ENCODE measurements around the gene INS. TPM values are rescaled to one million over a fixed set of nuclear protein-coding genes. Genes with fewer than 3 reads are reported as not detected.
A peak's percentile ranks its signal among the peaks of the same experiment; 100 is the strongest.

Gene INS
- total RNA-seq, 1 experiment from 2014 or later, result not detected

DNA sequence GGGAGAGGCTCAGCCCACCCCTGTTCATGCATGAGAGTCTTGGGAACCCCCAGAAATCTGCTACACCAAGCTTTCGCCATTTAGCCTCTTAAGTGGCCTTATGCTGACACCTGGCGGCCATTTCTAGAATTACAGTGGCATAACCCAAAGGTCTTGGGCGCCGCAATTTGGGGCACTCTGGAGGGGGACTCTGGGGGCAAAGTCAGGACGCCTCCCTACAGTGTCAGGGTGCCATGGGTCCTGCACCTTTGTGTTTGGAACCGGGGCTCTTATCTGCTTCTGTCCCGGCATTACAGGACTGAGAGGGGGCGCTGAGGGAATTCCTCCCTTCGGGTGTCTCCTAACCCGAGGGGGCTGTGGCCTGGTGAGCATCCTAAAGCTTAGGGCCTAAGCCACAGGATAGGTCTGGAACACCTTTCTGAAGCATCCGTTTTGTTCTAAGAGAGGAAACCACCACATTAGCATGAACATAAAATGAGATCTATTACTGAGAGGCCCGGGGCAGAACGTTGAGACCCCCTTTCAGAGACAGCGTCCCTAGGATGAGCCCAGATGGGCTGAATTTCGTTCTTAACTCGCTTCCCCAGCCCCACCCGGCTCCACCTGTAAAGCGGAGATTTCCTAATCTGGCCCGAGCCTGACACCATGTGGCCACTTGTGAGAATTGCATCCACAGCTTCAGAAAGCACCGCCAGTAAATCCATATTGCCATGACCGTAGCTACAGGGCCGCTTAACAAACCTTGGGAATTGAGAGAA is 9.3 kb downstream of the INS start:
- TF ChIP-seq, protein P1, sequence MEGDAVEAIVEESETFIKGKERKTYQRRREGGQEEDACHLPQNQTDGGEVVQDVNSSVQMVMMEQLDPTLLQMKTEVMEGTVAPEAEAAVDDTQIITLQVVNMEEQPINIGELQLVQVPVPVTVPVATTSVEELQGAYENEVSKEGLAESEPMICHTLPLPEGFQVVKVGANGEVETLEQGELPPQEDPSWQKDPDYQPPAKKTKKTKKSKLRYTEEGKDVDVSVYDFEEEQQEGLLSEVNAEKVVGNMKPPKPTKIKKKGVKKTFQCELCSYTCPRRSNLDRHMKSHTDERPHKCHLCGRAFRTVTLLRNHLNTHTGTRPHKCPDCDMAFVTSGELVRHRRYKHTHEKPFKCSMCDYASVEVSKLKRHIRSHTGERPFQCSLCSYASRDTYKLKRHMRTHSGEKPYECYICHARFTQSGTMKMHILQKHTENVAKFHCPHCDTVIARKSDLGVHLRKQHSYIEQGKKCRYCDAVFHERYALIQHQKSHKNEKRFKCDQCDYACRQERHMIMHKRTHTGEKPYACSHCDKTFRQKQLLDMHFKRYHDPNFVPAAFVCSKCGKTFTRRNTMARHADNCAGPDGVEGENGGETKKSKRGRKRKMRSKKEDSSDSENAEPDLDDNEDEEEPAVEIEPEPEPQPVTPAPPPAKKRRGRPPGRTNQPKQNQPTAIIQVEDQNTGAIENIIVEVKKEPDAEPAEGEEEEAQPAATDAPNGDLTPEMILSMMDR (conservative IDR thresholded peaks at IDR 0.05; ENCODE audit: low read depth, low read length), result peak; percentile 67
- TF ChIP-seq EZH2 (IDR thresholded peaks at IDR 0.05; ENCODE audit: borderline replicate concordance, low read depth, low read length, poor library complexity, severe bottlenecking), result no peak
- BruUV-seq (replicated peaks), result no TSS peak
- DNase-seq (ENCODE audit: low spot score), result peak; percentile 76
- no peaks in the 10 kb centered on the region for H3K36me3 ChIP-seq (ENCODE audit: insufficient read depth, low read length, poor library complexity, severe bottlenecking)
- H3K27ac ChIP-seq (ENCODE audit: low read depth, low read length, poor library complexity, severe bottlenecking), result no peak overlapping the region
- no peak overlapping the region for H3K4me3 ChIP-seq (ENCODE audit: low read depth, low read length, poor library complexity, severe bottlenecking)
- ChIA-PET CTCF (interaction anchor here (0.6 to 4.8 kb wide), 15 partner anchors 114 to 499 kb away, joined by 3 to 74 read pairs (median 6); partner anchors contain the start of genes MRPL23 and SYT8), POLR2A (ENCODE audit: low non-redundant PET) (interaction anchor here (0.7 kb wide), 1 partner anchor 170 kb away, joined by 3 read pairs; no protein-coding TSS in a partner anchor)
- no peaks in the 10 kb centered on the region for H3K9me3 ChIP-seq (ENCODE audit: low read depth, low read length, poor library complexity, severe bottlenecking)
- H3K27me3 ChIP-seq (replicated peaks; ENCODE audit: insufficient read depth, low read depth, low read length, poor library complexity), result peaks cover 15% of the 10 kb centered on the region
- no peaks in the 10 kb centered on the region for H3K4me1 ChIP-seq (ENCODE audit: insufficient read depth, low read length, poor library complexity, severe bottlenecking)
- intact Hi-C loops (cut with micrococcal nuclease; ENCODE audit: unreplicated experiment), result loop anchor here (1.0 to 2.0 kb wide), 4 partner anchors 269 to 499 kb away; no protein-coding TSS in a partner anchor

DNA sequence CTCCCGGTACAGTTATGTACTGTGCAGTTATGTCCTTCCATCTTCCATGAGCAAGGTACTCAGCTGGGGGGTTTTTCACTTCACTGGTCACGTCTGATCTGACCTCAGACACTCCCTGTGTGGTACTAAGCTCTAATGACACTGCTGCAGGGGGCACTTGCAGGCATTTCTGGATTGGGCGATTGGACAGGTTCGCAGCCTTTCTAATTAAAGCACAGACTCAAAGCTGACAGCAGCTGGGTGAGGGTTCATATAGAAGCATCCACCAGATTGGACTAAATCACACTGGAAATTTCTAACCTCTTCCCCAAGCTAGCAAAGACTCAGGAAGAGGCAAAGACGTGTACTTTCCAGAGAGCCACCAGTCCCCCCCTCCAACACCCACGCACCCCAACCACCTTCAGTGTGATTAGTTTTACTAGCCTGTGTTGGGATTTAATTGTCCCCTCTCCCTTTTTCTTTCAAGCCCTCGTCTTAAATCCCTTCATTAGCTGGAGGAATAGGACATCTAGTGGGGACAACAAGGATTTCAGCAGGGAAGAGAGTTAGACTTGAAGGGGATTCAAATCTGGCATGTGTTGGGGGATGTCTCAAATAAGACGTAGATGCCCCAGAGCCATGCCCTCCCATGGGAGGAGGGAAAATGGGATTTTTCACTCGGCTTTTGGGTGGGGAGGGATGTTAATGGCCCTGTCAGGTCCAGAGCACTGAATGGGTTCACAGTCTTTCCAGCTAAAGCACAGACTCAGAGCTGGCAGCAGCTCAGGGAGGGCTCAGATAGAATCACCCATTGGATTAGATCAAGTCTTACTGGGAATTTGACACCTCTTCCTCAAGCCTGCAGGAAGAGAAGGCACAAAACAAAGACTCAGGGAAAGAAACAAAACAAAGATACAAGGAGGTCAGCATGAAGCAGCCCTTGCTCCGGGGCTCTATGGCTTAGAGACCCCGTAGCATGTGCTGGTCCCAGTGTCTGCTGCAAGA is 10.9 kb downstream of the INS start:
- Histone ChIP-seq H3K4me3 (ENCODE audit: low read depth, low read length, poor library complexity, severe bottlenecking) (no peak overlapping the region), H3K9me3 (ENCODE audit: low read depth, low read length, poor library complexity, severe bottlenecking) (no peaks in the 10 kb centered on the region), H3K4me1 (ENCODE audit: insufficient read depth, low read length, poor library complexity, severe bottlenecking) (no peaks in the 10 kb centered on the region), H3K36me3 (ENCODE audit: insufficient read depth, low read length, poor library complexity, severe bottlenecking) (no peaks in the 10 kb centered on the region), H3K27ac (ENCODE audit: low read depth, low read length, poor library complexity, severe bottlenecking) (no peak overlapping the region), H3K27me3 (replicated peaks; ENCODE audit: insufficient read depth, low read depth, low read length, poor library complexity) (peaks cover 22% of the 10 kb centered on the region)
- CTCF ChIA-PET, result interaction anchor here (0.6 to 4.8 kb wide), 11 partner anchors 113 to 586 kb away, joined by 4 to 74 read pairs (median 7); partner anchors contain the start of genes MRPL23 and SYT8
- no TSS peak for BruUV-seq (replicated peaks)
- POLR2A ChIA-PET (ENCODE audit: low non-redundant PET), result no interaction called here
- peak; percentile 63 for DNase-seq (ENCODE audit: low spot score)
- intact Hi-C loops (cut with micrococcal nuclease; ENCODE audit: unreplicated experiment), result loop anchor here (2.0 kb wide), 3 partner anchors 267 to 455 kb away; no protein-coding TSS in a partner anchor
- TF ChIP-seq, protein P1 (conservative IDR thresholded peaks at IDR 0.05; ENCODE audit: low read depth, low read length), result peak; percentile 56
- TF ChIP-seq EZH2 (IDR thresholded peaks at IDR 0.05; ENCODE audit: borderline replicate concordance, low read depth, low read length, poor library complexity, severe bottlenecking), result no peak

DNA sequence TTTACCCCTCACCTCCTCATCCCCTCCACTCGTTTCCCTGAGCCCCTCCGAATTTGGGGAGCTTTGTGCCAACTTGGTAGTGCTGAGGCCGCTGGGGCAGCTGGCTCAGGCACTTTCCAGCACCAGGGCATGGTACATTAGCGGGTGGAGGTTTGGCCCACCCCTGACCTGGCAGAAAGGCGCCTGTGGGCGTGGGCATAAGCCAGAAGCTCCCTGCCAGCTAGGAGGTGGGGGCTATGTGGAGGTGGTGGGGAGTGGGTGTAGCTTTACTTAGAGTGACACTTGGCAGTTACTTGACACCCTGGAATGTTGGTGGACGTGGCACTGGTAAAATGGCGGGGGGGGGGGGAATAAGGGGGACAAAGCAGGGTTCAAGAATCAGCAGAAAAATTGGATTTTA is 11.5 kb downstream of the INS start:
- no peaks in the 10 kb centered on the region for H3K36me3 ChIP-seq (ENCODE audit: insufficient read depth, low read length, poor library complexity, severe bottlenecking)
- no peak for DNase-seq (ENCODE audit: low spot score)
- H3K4me1 ChIP-seq (ENCODE audit: insufficient read depth, low read length, poor library complexity, severe bottlenecking), result no peaks in the 10 kb centered on the region
- H3K9me3 ChIP-seq (ENCODE audit: low read depth, low read length, poor library complexity, severe bottlenecking), result no peaks in the 10 kb centered on the region
- POLR2A ChIA-PET (ENCODE audit: low non-redundant PET), result no interaction called here
- intact Hi-C loops (cut with micrococcal nuclease; ENCODE audit: unreplicated experiment), result no loop called here
- TF ChIP-seq EZH2 (IDR thresholded peaks at IDR 0.05; ENCODE audit: borderline replicate concordance, low read depth, low read length, poor library complexity, severe bottlenecking), result no peak
- TF ChIP-seq, protein P1 (conservative IDR thresholded peaks at IDR 0.05; ENCODE audit: low read depth, low read length), result no peak
- H3K27ac ChIP-seq (ENCODE audit: low read depth, low read length, poor library complexity, severe bottlenecking), result no peak overlapping the region
- peaks cover 29% of the 10 kb centered on the region for H3K27me3 ChIP-seq (replicated peaks; ENCODE audit: insufficient read depth, low read depth, low read length, poor library complexity)
- H3K4me3 ChIP-seq (ENCODE audit: low read depth, low read length, poor library complexity, severe bottlenecking), result no peak overlapping the region
- BruUV-seq (replicated peaks), result no TSS peak
- CTCF ChIA-PET, result interaction anchor here (0.8 to 4.8 kb wide), 5 partner anchors 112 to 497 kb away, joined by 4 to 74 read pairs (median 36); no protein-coding TSS in a partner anchor
